Erythroblast (primary cell): ENCODE measurements around the gene CC2D1A.

Experiments
- GATA1 ChIP-seq: IDR thresholded peaks from 2 replicates; pipeline ENCODE4 v1.6.1; 2011; ENCODE audit warnings: low read depth, mild to moderate bottlenecking, control low read depth, low read length, moderate library complexity
- POLR2A ChIP-seq: IDR thresholded peaks from 2 replicates; pipeline ENCODE4 v1.6.1; 2011; ENCODE audit warnings: mild to moderate bottlenecking, low read length

GRCh38 chr19:13959962-13960862 lies 54.2 kb downstream of the CC2D1A start:
- TF ChIP-seq POLR2A (no peak), GATA1 (no peak)
